ENCODE measurements around the gene FAM13C.
"Not testable (repeated sequence)": the region's sequence is repeated elsewhere in the genome, so short reads cannot be mapped to it uniquely, and the experiment has no call there.

Gene FAM13C

GRCh38 chr10:59272061-59272460 is 90.3 kb downstream of the FAM13C start:
- no peak for DNase-seq

GRCh38 chr10:59271160-59271559 is 91.2 kb downstream of the FAM13C start:
- no peak for DNase-seq

GRCh38 chr10:59270492-59270891 is 91.9 kb downstream of the FAM13C start:
- DNase-seq: no peak

GRCh38 chr10:59269651-59270050 is 92.7 kb downstream of the FAM13C start:
- DNase-seq: no peak

- DNase-seq: no peak
Measured at GRCh38 chr10:59268460-59268859, 93.9 kb downstream of the FAM13C start.

- DNase-seq: no peak
Measured at GRCh38 chr10:59266321-59266720, 96.0 kb downstream of the FAM13C start.

GRCh38 chr10:59265141-59265540 is 97.2 kb downstream of the FAM13C start:
- DNase-seq: no peak

GRCh38 chr10:59258890-59259289 is 103.5 kb downstream of the FAM13C start:
- DNase-seq: no peak

- no peak for DNase-seq
Measured at GRCh38 chr10:59257224-59257623, 105.1 kb downstream of the FAM13C start.

GRCh38 chr10:59255463-59255862 is 106.9 kb downstream of the FAM13C start:
- no peak for DNase-seq

- DNase-seq: no peak
Measured at GRCh38 chr10:59252491-59252890, 109.9 kb downstream of the FAM13C start.

- no peak for DNase-seq
Measured at GRCh38 chr10:59245686-59246085, 116.7 kb downstream of the FAM13C start.

GRCh38 chr10:59244871-59245270 is 117.5 kb downstream of the FAM13C start:
- no peak for DNase-seq

- DNase-seq: no peak
Measured at GRCh38 chr10:59243611-59244195, 118.6 kb downstream of the FAM13C start.

- no peak for DNase-seq
Measured at GRCh38 chr10:59242991-59243390, 119.4 kb downstream of the FAM13C start.

GRCh38 chr10:59242057-59242456 is 120.3 kb downstream of the FAM13C start:
- DNase-seq: no peak

GRCh38 chr10:59240582-59241183 is 121.7 kb downstream of the FAM13C start:
- DNase-seq: no peak

- DNase-seq: not testable (repeated sequence)
Measured at GRCh38 chr10:59239108-59239507, 123.2 kb downstream of the FAM13C start.

- DNase-seq: no peak
Measured at GRCh38 chr10:59237775-59238174, 124.6 kb downstream of the FAM13C start.

GRCh38 chr10:59236064-59236697 is 126.2 kb downstream of the FAM13C start:
- no peak for DNase-seq

GRCh38 chr10:59234816-59235429 is 127.4 kb downstream of the FAM13C start:
- DNase-seq: no peak

- DNase-seq: no peak
Measured at GRCh38 chr10:59234194-59234593, 128.2 kb downstream of the FAM13C start.

GRCh38 chr10:59229441-59229840 is 132.9 kb downstream of the FAM13C start:
- no peak for DNase-seq

GRCh38 chr10:59227136-59227673 is 135.1 kb downstream of the FAM13C start:
- DNase-seq: no peak
